Panc1 (cell line): ENCODE data around the gene PKP1.

Experiments
- TF ChIP-seq, protein P1 (sequence below): fragments of 450-650 bp; IDR thresholded peaks from 2 replicates; pipeline ENCODE4 v1.5.1; 2017; ENCODE audit warnings: mild to moderate bottlenecking
- TF ChIP-seq, protein P2 (sequence below), 2 experiments: IDR thresholded peaks; 2 replicates each; pipeline ENCODE4 v1.6.1; 2011 to 2012; ENCODE audit warnings: low read depth in 2 of 2, control low read depth in 1 of 2, low read length in 1 of 2, mild to moderate bottlenecking in 1 of 2, moderate library complexity in 1 of 2; ENCODE audit not compliant: insufficient read depth in 1 of 2

DNA sequence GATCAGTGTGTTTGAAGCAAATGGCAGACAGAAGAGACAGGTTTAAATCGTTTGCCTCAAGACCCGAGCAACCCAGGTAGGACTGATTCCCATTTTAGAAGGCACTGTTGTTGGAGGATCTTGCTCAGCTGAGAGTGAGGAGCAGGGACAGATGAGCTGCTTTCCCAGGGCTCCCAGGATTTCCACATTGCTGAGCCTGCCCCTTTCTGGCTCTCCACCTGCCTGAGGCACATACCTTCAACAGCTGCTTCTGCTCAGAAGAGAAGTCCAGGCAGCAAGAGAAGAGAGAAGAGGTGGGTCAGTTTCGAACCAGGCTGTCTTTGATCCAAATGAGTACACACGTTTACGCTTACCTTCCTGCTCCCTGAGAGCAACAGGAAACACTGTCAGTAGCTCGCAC, 88.5 kb downstream of the PKP1 start:
- TF ChIP-seq, protein P1, sequence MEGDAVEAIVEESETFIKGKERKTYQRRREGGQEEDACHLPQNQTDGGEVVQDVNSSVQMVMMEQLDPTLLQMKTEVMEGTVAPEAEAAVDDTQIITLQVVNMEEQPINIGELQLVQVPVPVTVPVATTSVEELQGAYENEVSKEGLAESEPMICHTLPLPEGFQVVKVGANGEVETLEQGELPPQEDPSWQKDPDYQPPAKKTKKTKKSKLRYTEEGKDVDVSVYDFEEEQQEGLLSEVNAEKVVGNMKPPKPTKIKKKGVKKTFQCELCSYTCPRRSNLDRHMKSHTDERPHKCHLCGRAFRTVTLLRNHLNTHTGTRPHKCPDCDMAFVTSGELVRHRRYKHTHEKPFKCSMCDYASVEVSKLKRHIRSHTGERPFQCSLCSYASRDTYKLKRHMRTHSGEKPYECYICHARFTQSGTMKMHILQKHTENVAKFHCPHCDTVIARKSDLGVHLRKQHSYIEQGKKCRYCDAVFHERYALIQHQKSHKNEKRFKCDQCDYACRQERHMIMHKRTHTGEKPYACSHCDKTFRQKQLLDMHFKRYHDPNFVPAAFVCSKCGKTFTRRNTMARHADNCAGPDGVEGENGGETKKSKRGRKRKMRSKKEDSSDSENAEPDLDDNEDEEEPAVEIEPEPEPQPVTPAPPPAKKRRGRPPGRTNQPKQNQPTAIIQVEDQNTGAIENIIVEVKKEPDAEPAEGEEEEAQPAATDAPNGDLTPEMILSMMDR = no peak
- TF ChIP-seq, protein P2, sequence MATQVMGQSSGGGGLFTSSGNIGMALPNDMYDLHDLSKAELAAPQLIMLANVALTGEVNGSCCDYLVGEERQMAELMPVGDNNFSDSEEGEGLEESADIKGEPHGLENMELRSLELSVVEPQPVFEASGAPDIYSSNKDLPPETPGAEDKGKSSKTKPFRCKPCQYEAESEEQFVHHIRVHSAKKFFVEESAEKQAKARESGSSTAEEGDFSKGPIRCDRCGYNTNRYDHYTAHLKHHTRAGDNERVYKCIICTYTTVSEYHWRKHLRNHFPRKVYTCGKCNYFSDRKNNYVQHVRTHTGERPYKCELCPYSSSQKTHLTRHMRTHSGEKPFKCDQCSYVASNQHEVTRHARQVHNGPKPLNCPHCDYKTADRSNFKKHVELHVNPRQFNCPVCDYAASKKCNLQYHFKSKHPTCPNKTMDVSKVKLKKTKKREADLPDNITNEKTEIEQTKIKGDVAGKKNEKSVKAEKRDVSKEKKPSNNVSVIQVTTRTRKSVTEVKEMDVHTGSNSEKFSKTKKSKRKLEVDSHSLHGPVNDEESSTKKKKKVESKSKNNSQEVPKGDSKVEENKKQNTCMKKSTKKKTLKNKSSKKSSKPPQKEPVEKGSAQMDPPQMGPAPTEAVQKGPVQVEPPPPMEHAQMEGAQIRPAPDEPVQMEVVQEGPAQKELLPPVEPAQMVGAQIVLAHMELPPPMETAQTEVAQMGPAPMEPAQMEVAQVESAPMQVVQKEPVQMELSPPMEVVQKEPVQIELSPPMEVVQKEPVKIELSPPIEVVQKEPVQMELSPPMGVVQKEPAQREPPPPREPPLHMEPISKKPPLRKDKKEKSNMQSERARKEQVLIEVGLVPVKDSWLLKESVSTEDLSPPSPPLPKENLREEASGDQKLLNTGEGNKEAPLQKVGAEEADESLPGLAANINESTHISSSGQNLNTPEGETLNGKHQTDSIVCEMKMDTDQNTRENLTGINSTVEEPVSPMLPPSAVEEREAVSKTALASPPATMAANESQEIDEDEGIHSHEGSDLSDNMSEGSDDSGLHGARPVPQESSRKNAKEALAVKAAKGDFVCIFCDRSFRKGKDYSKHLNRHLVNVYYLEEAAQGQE (IDR thresholded peaks at IDR 0.05; ENCODE audit: insufficient read depth in 1 of 2, low read depth in 2 of 2, low read length in 1 of 2) = no peak
